ENCODE measurements around the gene TECPR1.

Gene TECPR1

GRCh38 chr7:98251601-98252424 is at the start of gene TECPR1:
Gene TECPR1, minus strand, starts transcription at chr7:98252232. Its CDS starts 6,086 bp downstream, at chr7:98246146.
- DNase-seq (ENCODE audit: low read depth), result peak; percentile 91

GRCh38 chr7:98300595-98301372 is 48.8 kb upstream of the TECPR1 start:
- DNase-seq (ENCODE audit: low read depth), result no peak

GRCh38 chr7:98297626-98298286 is 45.7 kb upstream of the TECPR1 start:
- no peak for DNase-seq (ENCODE audit: low read depth)

- DNase-seq (ENCODE audit: low read depth), result no peak
Observed at GRCh38 chr7:98296833-98297232, 44.8 kb upstream of the TECPR1 start.

- DNase-seq (ENCODE audit: low read depth), result peak; percentile 17
Observed at GRCh38 chr7:98295467-98296192, 43.6 kb upstream of the TECPR1 start.

GRCh38 chr7:98294798-98295382 is 42.9 kb upstream of the TECPR1 start:
- DNase-seq (ENCODE audit: low read depth), result peak; percentile 60

GRCh38 chr7:98294326-98294725 is 42.3 kb upstream of the TECPR1 start:
- no peak for DNase-seq (ENCODE audit: low read depth)

- no peak for DNase-seq (ENCODE audit: low read depth)
Observed at GRCh38 chr7:98293746-98294145, 41.7 kb upstream of the TECPR1 start.

GRCh38 chr7:98293265-98293664 is 41.2 kb upstream of the TECPR1 start:
- DNase-seq (ENCODE audit: low read depth), result no peak

- no peak for DNase-seq (ENCODE audit: low read depth)
Observed at GRCh38 chr7:98291717-98292116, 39.7 kb upstream of the TECPR1 start.

GRCh38 chr7:98289333-98289875 is 37.4 kb upstream of the TECPR1 start:
- DNase-seq (ENCODE audit: low read depth), result no peak

GRCh38 chr7:98288064-98288823 is 36.2 kb upstream of the TECPR1 start:
- no peak for DNase-seq (ENCODE audit: low read depth)

GRCh38 chr7:98287486-98287959 is 35.5 kb upstream of the TECPR1 start:
- no peak for DNase-seq (ENCODE audit: low read depth)

- peak; percentile 19 for DNase-seq (ENCODE audit: low read depth)
Observed at GRCh38 chr7:98286701-98287485, 34.9 kb upstream of the TECPR1 start.

GRCh38 chr7:98286093-98286539 is 34.1 kb upstream of the TECPR1 start:
- DNase-seq (ENCODE audit: low read depth), result peak; percentile 94

- DNase-seq (ENCODE audit: low read depth), result no peak
Observed at GRCh38 chr7:98285157-98286092, 33.4 kb upstream of the TECPR1 start.

GRCh38 chr7:98284335-98285036 is 32.5 kb upstream of the TECPR1 start:
- peak; percentile 98 for DNase-seq (ENCODE audit: low read depth)

- DNase-seq (ENCODE audit: low read depth), result no peak
Observed at GRCh38 chr7:98283887-98284222, 31.8 kb upstream of the TECPR1 start.
